A673 (cell line): ENCODE results near the gene RAP2B.

ENCODE experiments used
- EZH2 ChIP-seq: fragments of 200-600 bp; sonication (generic); IDR thresholded peaks from 2 replicates; pipeline ENCODE4 v1.6.1; 2017; ENCODE audit warnings: borderline replicate concordance, low read depth, mild to moderate bottlenecking, mixed read lengths, antibody characterized with exemption, low read length; ENCODE audit not compliant: poor library complexity, severe bottlenecking
- TF ChIP-seq, protein P1 (sequence below): fragments of 300-800, 200-600 bp; sonication (generic); conservative IDR thresholded peaks from 2 replicates; pipeline ENCODE4 v1.5.1; 2017; ENCODE audit warnings: low read depth, mild to moderate bottlenecking, antibody characterized with exemption, low read length, moderate library complexity, mixed read lengths

DNA sequence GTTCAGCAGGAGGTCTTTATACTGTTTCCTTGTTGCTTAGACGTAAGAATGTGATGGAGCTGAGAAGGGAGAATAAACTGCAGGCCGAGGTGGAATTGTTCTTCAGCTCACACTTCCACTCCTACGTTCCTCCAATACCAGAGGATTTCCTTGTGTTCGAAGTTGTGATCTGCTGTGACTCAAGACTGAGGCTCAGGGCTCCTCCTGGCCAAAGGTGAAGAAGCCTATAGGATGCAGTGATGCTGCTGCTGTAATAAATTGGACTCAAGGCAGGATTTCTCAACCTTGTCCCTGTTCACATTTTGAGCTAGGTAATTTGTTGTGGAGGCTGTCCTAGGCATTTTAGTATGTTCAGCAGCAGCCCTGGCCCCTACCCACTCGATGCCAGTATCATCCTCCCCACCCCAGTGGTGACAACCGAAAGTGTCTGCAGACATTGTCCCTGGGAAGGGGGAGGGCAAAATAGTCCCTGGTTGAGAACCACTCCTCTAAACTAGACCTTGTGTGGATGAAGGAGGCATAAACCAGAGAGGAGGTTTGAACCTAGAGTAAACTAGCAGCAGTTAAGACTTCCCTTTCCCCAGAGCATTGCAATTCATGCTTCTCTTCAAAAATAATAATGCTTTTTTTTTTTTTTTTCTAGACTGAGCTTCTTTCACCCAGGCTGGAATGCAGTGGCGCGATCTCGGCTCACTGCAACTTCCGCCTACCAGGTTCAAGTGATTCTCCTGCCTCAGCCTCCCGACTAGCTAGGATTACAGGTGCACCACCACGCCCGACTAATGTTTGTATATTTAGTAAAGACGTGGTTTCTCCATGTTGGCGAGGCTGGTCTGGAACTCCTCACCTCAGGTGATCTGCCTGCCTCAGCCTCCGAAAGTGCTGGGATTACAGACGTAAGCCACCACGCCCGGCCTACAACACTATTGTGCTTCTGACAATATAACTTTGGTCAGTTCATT is 11.1 kb downstream of the RAP2B start:
- TF ChIP-seq, protein P1, sequence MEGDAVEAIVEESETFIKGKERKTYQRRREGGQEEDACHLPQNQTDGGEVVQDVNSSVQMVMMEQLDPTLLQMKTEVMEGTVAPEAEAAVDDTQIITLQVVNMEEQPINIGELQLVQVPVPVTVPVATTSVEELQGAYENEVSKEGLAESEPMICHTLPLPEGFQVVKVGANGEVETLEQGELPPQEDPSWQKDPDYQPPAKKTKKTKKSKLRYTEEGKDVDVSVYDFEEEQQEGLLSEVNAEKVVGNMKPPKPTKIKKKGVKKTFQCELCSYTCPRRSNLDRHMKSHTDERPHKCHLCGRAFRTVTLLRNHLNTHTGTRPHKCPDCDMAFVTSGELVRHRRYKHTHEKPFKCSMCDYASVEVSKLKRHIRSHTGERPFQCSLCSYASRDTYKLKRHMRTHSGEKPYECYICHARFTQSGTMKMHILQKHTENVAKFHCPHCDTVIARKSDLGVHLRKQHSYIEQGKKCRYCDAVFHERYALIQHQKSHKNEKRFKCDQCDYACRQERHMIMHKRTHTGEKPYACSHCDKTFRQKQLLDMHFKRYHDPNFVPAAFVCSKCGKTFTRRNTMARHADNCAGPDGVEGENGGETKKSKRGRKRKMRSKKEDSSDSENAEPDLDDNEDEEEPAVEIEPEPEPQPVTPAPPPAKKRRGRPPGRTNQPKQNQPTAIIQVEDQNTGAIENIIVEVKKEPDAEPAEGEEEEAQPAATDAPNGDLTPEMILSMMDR = no peak
- no peak for TF ChIP-seq EZH2
